Activated naive CD4-positive, alpha-beta T cell treated with anti-CD3 and anti-CD28 coated beads, Interleukin-2, amount 50 U/mL, for 72 hours (primary cell): Measurements from ENCODE around the gene MCTP2. TPM values are rescaled to one million over a fixed set of nuclear protein-coding genes. Genes with fewer than 3 reads are reported as not detected.

Source experiments
- ATAC-seq, 2 donors: fragments of 150-1000 bp; cut with Tn5 transposase; 2 replicates each; pipeline ENCODE4 v1.10.0; 2021; ENCODE audit warnings: mild to moderate bottlenecking in 2 of 2, moderate library complexity in 2 of 2
- DNase-seq, 2 donors: peaks; one replicate each; pipeline ENCODE4 v3.0.0; 2021 to 2022; ENCODE audit warnings: low spot score in 2 of 2
- H3K27ac Mint-ChIP-seq, 2 donors: one replicate each; pipeline ENCODE4 v1.8.0; 2022; ENCODE audit warnings: mild to moderate bottlenecking in 2 of 2, mixed read lengths in 2 of 2
- H3K36me3 Mint-ChIP-seq, 2 donors: one replicate each; pipeline ENCODE4 v1.8.0; 2022; ENCODE audit warnings: mixed read lengths in 2 of 2
- H3K9me3 Mint-ChIP-seq, 2 donors: one replicate each; pipeline ENCODE4 v1.8.0; 2022; ENCODE audit warnings: mixed read lengths in 2 of 2
- total RNA-seq, 2 donors: library from RNA; stranded (reverse); gene quantifications; one replicate each; pipeline ENCODE4 v1.2.3, GENCODE V29; 2022

MCTP2 gene, protein sequence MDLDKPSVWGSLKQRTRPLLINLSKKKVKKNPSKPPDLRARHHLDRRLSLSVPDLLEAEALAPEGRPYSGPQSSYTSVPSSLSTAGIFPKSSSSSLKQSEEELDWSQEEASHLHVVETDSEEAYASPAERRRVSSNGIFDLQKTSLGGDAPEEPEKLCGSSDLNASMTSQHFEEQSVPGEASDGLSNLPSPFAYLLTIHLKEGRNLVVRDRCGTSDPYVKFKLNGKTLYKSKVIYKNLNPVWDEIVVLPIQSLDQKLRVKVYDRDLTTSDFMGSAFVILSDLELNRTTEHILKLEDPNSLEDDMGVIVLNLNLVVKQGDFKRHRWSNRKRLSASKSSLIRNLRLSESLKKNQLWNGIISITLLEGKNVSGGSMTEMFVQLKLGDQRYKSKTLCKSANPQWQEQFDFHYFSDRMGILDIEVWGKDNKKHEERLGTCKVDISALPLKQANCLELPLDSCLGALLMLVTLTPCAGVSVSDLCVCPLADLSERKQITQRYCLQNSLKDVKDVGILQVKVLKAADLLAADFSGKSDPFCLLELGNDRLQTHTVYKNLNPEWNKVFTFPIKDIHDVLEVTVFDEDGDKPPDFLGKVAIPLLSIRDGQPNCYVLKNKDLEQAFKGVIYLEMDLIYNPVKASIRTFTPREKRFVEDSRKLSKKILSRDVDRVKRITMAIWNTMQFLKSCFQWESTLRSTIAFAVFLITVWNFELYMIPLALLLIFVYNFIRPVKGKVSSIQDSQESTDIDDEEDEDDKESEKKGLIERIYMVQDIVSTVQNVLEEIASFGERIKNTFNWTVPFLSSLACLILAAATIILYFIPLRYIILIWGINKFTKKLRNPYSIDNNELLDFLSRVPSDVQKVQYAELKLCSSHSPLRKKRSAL
- 10 to 100 TPM; 31.4 to 48.2 TPM for total RNA-seq

DNA sequence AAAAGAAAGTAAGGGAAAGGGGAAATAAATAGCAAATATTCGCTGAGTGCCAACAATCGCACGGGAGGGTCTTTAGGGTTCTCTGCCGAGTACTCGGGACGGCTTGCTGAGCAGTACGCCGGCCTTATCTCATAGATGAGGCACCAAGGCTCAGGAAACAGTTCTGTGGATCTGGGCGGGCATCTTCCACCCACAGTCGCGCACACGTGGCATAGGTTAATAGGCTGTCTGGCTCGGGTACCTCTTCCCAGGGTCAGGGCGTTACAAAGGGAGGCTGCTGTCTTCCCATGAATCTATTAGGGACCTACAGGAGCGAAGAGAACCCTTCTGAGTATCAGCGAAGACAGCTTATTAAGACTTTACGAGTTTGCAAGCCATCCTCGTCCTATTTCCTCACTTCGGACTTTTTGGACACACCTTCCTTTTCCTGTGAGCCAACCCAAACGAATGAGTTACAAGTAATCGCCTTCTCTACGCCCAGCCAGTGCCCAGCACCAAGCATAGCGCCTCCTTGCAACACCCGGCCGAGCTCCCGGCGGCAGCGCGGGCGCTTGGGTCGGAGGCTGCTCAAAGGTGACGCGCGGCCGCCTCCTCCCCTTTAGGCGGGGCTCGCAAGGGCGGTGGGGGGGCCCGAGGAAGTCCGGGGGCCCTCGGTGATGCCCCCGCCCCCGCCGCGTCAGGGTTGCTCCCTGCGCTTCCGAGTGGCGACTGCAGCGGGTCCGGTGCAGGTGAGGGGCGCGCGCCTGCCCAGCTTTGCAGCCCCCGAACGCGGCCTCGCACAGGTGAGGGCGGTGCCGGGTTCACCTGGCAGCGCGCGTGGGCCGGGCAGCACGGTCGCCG is at the start of gene MCTP2:
TSS of gene MCTP2 (plus strand) at position 679 of the 840 bp plus-strand sequence. CDS start 66,705 bp downstream, outside the sequence.
- ATAC-seq = peak; percentile 76 to 83
- peaks cover 5 to 10% of the 10 kb centered on the region in 2 donors for H3K36me3 Mint-ChIP-seq
- peak; percentile 78 to 85 for DNase-seq
- H3K27ac Mint-ChIP-seq = peak within 1 kb of the TSS; percentile 91 to 95
- H3K9me3 Mint-ChIP-seq = no peaks in the 10 kb centered on the region

DNA sequence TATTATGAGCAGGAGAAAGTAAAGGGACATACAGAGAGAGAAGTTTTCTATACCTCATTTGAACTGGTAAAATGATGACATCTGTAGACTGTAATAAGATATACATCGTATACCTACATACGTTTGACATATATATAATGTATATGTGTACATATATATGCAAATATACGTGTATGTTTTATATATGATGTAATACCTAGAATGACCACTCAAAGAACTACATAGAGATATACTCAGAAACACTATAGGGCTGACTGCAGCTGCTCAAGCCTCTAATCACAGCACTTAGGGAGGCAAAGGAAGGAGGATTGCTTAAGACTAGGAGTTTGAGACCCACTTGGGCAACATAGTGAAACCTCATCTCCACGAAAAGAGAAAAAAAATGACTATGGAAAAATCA is 48.5 kb upstream of the MCTP2 start:
- Mint-ChIP-seq H3K36me3 (peaks cover 2 to 4% of the 10 kb centered on the region in 2 donors), H3K9me3 (peaks cover 0 to 3% of the 10 kb centered on the region in 2 donors), H3K27ac (no peak overlapping the region)
- DNase-seq (no peak), ATAC-seq (no peak)

GRCh38 chr15:94185547-94186236 is 45.7 kb upstream of the MCTP2 start:
- DNase-seq (no peak), ATAC-seq (no peak)
- Mint-ChIP-seq H3K36me3 (no peaks in the 10 kb centered on the region), H3K9me3 (no peaks in the 10 kb centered on the region), H3K27ac (no peak overlapping the region)

DNA sequence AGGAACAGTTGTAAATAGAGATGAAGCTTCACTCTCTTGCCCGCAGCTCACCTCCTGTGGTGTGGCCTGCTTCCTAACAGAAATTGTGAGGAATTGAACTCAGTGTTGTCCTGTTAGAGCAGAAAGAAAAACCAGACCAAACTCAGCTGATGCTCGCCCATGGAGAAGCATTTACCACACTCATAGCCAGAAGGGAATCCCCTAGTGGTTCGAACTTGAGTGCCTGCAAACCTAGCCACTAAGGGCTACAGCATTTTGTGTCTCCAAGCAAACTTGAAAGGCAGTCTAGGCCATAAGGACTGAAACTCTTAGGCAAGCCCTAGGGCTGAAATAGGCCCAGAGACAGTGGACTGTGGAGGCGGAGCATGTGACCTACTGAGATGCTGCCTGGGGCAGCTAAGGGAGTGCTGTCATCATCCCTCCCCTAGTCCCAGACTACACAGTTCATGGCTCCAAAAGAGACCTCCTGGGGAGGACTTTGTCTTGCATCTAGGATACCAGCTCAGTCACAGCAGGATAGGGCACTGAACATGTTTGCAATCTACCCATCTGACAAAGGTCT is 44.5 kb upstream of the MCTP2 start:
- no peak for ATAC-seq
- Mint-ChIP-seq H3K27ac (no peak overlapping the region), H3K9me3 (no peaks in the 10 kb centered on the region), H3K36me3 (no peaks in the 10 kb centered on the region)
- DNase-seq = no peak

DNA sequence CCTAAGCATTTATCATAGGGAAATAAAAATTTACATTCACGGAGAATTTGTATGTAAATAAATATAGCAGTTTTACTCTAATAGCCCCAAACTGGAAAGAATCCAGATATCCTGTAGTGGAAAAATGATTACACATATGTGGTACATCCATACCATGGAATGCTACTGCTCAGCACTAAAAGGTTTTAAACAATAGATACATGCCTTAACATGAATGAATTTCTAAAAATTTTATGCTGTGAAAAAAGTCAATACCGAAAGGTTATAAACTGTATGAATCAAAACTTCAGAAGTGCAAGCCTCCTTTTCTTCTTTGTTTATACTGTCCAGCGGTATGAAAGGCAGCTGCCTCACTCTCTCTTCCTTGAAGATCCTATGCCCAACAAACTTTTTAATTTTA is 37.5 kb upstream of the MCTP2 start:
- H3K36me3 Mint-ChIP-seq = no peaks in the 10 kb centered on the region
- DNase-seq (no peak), ATAC-seq (no peak)
- no peak overlapping the region for H3K27ac Mint-ChIP-seq
- no peaks in the 10 kb centered on the region for H3K9me3 Mint-ChIP-seq

DNA sequence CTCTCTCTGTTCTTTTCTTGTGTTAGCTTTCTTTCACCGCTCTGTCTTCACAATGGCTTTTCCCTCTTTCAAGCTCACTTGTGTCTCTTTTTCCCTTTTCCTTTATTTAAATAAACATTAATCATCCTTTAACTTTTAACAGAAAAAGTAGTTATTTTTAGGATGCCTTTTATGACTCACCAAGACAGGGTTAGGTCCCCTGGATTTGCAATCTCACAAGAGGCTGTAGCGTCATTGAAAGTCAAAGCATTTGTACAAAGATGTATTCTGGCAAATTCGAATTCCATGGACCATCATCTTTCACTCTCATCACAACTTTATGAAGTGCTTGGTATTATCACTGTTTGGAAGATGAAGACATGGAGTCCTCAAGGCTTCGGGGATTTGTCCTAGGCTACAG is 34.8 kb upstream of the MCTP2 start:
- H3K36me3 Mint-ChIP-seq = no peaks in the 10 kb centered on the region
- DNase-seq = no peak
- H3K27ac Mint-ChIP-seq = no peak overlapping the region
- H3K9me3 Mint-ChIP-seq = no peaks in the 10 kb centered on the region
- ATAC-seq = no peak

DNA sequence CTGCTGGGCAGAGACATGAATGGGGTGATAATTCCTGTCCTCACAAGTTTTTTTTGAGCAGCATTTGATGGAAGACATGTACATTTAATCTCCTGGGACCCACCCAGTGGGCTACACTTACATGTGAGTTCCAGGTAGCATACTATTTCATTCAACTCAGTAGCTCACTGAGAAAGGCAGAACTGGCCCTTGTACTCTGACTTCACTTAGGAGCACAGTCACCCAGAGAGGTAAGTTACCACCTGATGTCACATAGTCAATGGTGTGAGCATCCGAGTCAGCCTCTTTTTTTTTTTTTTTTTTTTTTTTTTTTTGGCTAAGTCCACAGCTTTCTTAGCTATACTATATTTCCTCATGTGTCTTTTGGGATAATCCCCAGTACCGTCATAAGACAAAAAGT is 32.7 kb upstream of the MCTP2 start:
- Mint-ChIP-seq H3K9me3 (no peaks in the 10 kb centered on the region), H3K27ac (no peak overlapping the region), H3K36me3 (no peaks in the 10 kb centered on the region)
- ATAC-seq (no peak), DNase-seq (no peak)

DNA sequence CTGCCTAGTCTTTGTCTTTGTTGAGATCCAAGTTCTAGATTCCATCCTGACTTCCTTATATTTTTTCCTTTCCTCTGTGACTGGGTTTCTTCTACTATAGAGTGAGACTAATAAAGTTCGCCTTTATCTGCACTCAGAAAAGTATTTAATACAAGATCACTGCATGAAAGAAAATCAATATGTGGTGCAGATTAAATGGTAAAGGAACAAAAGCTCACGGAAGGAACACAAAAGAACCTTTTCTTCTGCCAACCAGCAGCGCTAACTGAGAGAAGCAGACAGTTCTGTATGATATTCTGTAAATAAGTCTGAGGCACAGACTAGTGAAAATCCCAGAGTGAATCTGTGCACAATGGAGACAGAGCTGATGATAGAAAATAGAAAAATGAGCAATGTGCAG is 31.6 kb upstream of the MCTP2 start:
- no peak for DNase-seq
- H3K9me3 Mint-ChIP-seq = no peaks in the 10 kb centered on the region
- H3K36me3 Mint-ChIP-seq = no peaks in the 10 kb centered on the region
- H3K27ac Mint-ChIP-seq = no peak overlapping the region
- no peak for ATAC-seq

DNA sequence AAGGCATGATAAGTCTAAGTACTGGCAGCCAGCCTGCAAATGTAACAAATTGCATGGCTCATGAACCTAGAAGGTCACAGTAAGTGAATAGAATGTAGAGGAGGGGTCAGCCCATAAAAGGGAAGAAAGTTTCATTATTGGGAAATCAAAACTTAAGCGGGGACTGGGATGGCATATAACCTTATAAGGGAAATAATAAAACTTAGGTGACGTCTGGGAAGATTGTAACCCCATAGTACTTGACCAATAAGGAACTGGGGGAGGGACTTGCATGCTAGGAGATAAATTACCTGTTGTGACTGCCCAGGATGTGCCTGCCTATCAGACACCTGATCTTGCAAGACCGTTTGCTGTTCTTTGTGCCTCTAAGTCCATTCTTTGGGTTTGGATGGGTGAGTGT is 28.1 kb upstream of the MCTP2 start:
- DNase-seq (no peak), ATAC-seq (no peak)
- Mint-ChIP-seq H3K27ac (no peak overlapping the region), H3K9me3 (no peaks in the 10 kb centered on the region), H3K36me3 (no peaks in the 10 kb centered on the region)

- Mint-ChIP-seq H3K9me3 (no peaks in the 10 kb centered on the region), H3K36me3 (no peaks in the 10 kb centered on the region), H3K27ac (peak overlapping the region in 1 of 2 donors; percentile 84)
- DNase-seq = no peak
- peak in 1 of 2 donors; percentile 33 for ATAC-seq
These were observed 26.0 kb upstream of the MCTP2 start for GRCh38 chr15:94205366-94205765.

DNA sequence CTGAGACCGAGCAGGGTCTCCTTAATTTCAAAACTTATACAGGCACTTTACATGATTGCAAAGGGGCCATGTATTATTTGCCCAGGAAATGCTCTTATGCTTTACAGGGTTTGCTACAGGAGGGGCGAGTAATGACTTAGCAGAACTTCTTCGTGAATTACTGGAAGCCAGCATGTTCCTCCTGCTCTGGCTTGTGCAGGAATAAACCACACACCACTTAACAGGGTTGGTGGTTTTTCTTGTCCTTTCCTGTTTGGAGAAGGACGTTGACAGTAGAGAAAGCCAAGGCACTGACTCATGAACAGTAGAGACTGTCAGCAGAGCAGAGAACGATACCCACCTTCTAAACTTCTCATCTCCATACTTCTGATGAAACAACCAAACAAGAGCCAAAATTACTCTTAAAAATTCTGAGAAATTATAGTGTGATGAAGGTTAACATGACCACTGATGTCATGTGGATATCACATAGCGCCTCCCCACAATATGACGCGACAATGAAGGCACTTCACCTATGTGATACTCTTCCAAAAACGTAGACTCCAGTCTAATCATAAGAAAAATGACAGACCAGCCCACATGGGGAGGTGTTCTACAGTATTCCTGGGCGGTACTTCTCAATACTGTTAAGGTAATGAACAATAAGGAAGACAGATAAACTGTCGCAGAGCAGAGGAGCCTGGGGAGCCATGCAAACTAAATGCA is 24.7 kb upstream of the MCTP2 start:
- DNase-seq = peak in 1 of 2 donors; percentile 47
- ATAC-seq = peak; percentile 95 to 96
- Mint-ChIP-seq H3K9me3 (no peaks in the 10 kb centered on the region), H3K27ac (peak overlapping the region in 1 of 2 donors; percentile 84), H3K36me3 (peaks cover 0 to 9% of the 10 kb centered on the region in 2 donors)

GRCh38 chr15:94212291-94212690 is 19.1 kb upstream of the MCTP2 start:
- peaks cover 0 to 4% of the 10 kb centered on the region in 2 donors for H3K9me3 Mint-ChIP-seq
- DNase-seq (no peak), ATAC-seq (no peak)
- no peak overlapping the region for H3K27ac Mint-ChIP-seq
- H3K36me3 Mint-ChIP-seq = peaks cover 0 to 9% of the 10 kb centered on the region in 2 donors

GRCh38 chr15:94225616-94226015 is 5.7 kb upstream of the MCTP2 start:
- no peak overlapping the region for H3K27ac Mint-ChIP-seq
- ATAC-seq (no peak), DNase-seq (no peak)
- no peaks in the 10 kb centered on the region for H3K36me3 Mint-ChIP-seq
- H3K9me3 Mint-ChIP-seq = peaks cover 0 to 4% of the 10 kb centered on the region in 2 donors

DNA sequence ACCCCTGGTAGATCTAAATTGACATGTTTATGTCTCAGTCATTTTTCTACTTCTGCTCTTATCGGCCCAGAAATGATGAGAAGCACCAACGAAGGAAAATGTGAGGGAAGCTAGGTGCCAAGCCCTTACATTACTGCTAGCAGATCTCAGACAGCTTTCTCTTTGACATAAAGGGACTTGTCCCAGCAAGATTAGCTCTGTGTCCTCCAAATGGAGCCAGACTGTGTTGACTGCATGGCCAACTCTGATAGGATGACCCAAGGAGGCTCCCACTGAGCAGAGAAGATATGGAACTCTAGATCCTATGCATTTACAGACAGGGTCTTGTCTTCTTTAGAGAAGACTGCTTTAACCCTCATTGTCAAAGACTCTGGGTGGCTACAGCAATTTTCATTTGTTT is 2.8 kb upstream of the MCTP2 start:
- DNase-seq (no peak), ATAC-seq (no peak)
- Mint-ChIP-seq H3K27ac (no peak overlapping the region), H3K36me3 (peaks cover 5 to 10% of the 10 kb centered on the region in 2 donors), H3K9me3 (peaks cover 0 to 2% of the 10 kb centered on the region in 2 donors)
